ENCODE results near the gene ALG12.

The ALG12 gene

DNA sequence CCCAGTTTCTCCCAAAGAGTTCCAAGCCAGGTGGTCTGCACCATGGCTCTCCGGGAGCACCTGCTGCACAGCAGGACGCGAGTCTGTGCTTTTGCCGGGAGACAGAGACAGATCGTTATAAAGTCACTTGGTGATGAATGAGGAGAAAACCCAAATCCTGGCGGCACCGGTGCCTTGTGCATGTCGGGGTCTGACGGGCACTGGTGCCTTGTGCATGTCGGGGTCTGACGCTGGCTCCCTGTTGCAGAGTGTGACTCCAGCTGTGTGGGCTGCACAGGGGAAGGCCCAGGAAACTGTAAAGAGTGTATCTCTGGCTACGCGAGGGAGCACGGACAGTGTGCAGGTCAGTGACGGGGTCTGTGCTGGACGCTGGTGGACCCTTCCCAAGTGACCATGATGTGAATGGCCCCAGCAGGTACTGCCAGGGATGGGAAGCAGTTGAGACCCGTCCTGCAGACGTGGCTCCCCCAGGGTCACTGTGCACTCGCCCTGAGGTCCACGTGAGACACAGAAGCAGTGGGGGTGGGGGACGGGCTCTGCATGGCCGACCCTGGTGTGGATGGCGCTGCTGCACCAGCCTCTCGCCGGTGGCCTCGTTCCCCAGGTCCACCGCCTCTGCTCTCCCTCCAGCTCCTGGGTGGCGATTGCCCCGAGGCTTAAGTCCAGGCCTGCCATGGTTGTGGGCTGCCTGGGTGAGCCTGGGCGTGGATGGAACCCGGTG lies 6.0 kb upstream of the ALG12 start:
- DNase-seq (ENCODE audit: low spot score in 2 of 2) (no peak), ATAC-seq (ENCODE audit: low read depth) (no peak)
- H3K36me3 Mint-ChIP-seq = no peaks in the 10 kb centered on the region
- no peaks in the 10 kb centered on the region for H3K9me3 Mint-ChIP-seq
- no peaks in the 10 kb centered on the region for H3K27me3 Mint-ChIP-seq
- peak overlapping the region; percentile 98 for H3K27ac Mint-ChIP-seq
- H3K4me1 Mint-ChIP-seq = peaks cover 15% of the 10 kb centered on the region
- peak overlapping the region; percentile 85 for H3K4me3 Mint-ChIP-seq

DNA sequence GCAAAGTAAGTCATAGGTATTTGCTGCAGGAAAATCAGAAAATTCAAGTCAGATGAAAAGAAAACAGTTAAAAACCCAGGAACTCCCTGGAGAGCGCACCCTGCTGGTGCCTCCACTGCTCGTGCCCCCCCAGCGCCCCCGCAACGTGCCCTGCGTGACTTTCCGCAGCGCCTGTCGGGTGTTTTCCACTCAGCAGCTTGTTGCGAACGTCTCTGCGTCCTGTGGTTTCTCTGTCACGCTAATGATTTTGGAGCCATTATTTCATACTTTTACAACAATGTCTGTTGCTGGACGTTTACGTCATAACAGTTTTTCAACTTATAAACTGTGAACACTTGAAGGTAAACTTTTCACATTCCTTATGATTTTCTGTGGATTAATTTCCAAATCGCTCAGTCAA lies 5.2 kb upstream of the ALG12 start:
- peak in 1 of 2 donors; percentile 51 for DNase-seq (ENCODE audit: low spot score in 2 of 2)
- peaks cover 15% of the 10 kb centered on the region for H3K4me1 Mint-ChIP-seq
- H3K36me3 Mint-ChIP-seq = no peaks in the 10 kb centered on the region

DNA sequence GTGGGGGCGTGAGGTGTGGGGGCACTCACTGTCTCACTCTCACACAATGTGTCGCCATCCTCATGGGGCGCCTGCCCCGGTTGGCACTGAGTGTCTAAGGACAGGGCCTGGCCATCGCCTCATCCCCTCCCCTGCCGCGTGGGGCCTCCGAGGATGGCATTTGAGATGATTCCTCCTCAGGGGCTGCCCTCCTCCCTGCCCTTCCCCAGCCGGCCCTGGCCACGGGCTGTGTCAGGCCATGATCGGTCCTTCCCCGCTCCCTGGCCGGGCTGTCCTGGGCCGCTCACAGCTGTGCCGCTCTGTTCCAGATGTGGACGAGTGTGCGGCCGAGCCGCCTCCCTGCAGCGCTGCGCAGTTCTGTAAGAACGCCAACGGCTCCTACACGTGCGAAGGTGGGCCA lies 4.7 kb upstream of the ALG12 start:
- DNase-seq (ENCODE audit: low spot score in 2 of 2) (no peak), ATAC-seq (ENCODE audit: low read depth) (no peak)
- no peaks in the 10 kb centered on the region for H3K36me3 Mint-ChIP-seq
- H3K4me1 Mint-ChIP-seq = peaks cover 15% of the 10 kb centered on the region
- no peak overlapping the region for H3K27ac Mint-ChIP-seq
- no peak overlapping the region for H3K4me3 Mint-ChIP-seq
- no peaks in the 10 kb centered on the region for H3K9me3 Mint-ChIP-seq
- H3K27me3 Mint-ChIP-seq = no peaks in the 10 kb centered on the region

More for the DNA sequence above, 5.2 kb upstream of the ALG12 start:
- peak; percentile 21 for ATAC-seq (ENCODE audit: low read depth)
- Mint-ChIP-seq H3K4me3 (no peak overlapping the region), H3K27me3 (no peaks in the 10 kb centered on the region), H3K27ac (peak overlapping the region; percentile 58), H3K9me3 (no peaks in the 10 kb centered on the region)

DNA sequence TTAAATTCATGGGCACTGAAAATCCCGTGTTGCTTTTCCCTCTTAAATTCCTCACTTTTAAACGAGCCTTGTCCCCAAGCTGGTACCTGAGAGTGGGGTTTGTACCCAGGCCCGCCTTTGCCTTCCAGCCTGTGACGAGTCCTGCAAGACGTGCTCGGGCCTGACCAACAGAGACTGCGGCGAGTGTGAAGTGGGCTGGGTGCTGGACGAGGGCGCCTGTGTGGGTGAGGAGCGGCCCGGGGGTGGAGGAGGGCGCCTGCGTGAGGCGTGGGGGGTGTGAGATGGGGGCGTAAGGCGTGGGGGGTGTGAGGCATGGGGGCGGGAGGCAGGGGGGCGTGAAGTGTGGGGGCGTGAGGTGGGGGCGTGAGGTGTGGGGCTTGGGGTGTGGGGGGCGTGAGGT lies 4.2 kb upstream of the ALG12 start:
- H3K4me3 Mint-ChIP-seq = no peak overlapping the region
- H3K27ac Mint-ChIP-seq = no peak overlapping the region
- no peaks in the 10 kb centered on the region for H3K36me3 Mint-ChIP-seq
- DNase-seq (ENCODE audit: low spot score in 2 of 2) (no peak), ATAC-seq (ENCODE audit: low read depth) (no peak)
- peaks cover 15% of the 10 kb centered on the region for H3K4me1 Mint-ChIP-seq
- no peaks in the 10 kb centered on the region for H3K9me3 Mint-ChIP-seq
- H3K27me3 Mint-ChIP-seq = no peaks in the 10 kb centered on the region

DNA sequence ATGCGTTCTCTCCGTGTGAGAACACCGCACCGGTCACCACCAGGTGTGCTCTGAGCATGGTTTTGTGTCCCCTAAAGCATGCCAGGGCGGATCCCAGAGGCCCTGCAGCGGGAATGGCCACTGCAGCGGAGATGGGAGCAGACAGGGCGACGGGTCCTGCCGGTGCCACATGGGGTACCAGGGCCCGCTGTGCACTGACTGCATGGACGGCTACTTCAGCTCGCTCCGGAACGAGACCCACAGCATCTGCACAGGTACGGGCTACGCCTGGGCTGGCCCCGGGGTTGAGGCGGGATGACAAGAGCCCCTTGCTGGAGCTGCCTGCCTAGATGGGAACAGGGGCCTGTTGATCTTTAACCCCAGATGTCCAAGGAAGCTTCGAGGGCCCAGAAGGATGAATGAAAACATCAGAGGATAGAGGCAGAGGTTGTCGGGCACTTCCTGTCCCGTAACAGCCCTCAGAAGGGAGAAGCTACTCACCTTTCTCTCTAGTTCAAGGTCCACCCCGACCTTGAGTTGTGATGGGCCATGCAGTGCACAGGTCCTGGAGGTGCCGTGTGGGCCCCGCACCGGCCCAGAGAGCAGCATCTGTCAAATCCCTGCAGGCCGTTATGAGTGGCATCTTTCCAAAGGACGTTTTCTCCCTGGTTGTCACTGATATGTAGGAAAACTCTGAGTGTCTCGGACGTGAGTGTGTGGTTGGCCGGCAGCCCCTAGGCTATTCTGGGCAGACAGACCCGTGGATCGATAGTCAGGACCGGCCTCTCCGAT lies 3.5 kb upstream of the ALG12 start:
- no peak overlapping the region for H3K4me3 Mint-ChIP-seq
- H3K4me1 Mint-ChIP-seq = peaks cover 12% of the 10 kb centered on the region
- H3K27me3 Mint-ChIP-seq = no peaks in the 10 kb centered on the region
- no peaks in the 10 kb centered on the region for H3K36me3 Mint-ChIP-seq
- no peak for ATAC-seq (ENCODE audit: low read depth)
- no peaks in the 10 kb centered on the region for H3K9me3 Mint-ChIP-seq
- no peak overlapping the region for H3K27ac Mint-ChIP-seq
- no peak for DNase-seq (ENCODE audit: low spot score in 2 of 2)

DNA sequence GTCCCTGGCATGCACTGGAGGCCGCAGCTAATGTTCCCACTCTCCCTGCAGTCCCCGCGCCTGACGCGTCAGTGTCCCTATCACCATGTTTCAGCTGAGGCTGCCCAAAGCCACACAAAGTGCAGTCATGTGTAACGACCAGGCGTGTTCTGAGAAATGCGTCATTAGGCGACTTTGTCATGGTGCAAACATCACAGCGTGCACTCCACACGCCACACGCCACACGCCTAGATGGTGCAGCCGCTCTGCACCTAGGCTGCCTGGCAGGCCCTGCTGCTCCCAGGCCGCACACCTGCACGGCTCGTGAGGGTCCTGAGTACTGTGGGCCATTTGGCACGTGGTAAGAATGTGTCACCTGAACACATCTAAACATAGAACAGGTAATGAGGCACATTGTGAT lies 2.6 kb upstream of the ALG12 start:
- peaks cover 8% of the 10 kb centered on the region for H3K4me1 Mint-ChIP-seq
- DNase-seq (ENCODE audit: low spot score in 2 of 2) (no peak), ATAC-seq (ENCODE audit: low read depth) (no peak)
- H3K4me3 Mint-ChIP-seq = peak overlapping the region; percentile 29
- H3K27ac Mint-ChIP-seq = no peak overlapping the region
- no peaks in the 10 kb centered on the region for H3K27me3 Mint-ChIP-seq
- no peaks in the 10 kb centered on the region for H3K9me3 Mint-ChIP-seq
- H3K36me3 Mint-ChIP-seq = no peaks in the 10 kb centered on the region

DNA sequence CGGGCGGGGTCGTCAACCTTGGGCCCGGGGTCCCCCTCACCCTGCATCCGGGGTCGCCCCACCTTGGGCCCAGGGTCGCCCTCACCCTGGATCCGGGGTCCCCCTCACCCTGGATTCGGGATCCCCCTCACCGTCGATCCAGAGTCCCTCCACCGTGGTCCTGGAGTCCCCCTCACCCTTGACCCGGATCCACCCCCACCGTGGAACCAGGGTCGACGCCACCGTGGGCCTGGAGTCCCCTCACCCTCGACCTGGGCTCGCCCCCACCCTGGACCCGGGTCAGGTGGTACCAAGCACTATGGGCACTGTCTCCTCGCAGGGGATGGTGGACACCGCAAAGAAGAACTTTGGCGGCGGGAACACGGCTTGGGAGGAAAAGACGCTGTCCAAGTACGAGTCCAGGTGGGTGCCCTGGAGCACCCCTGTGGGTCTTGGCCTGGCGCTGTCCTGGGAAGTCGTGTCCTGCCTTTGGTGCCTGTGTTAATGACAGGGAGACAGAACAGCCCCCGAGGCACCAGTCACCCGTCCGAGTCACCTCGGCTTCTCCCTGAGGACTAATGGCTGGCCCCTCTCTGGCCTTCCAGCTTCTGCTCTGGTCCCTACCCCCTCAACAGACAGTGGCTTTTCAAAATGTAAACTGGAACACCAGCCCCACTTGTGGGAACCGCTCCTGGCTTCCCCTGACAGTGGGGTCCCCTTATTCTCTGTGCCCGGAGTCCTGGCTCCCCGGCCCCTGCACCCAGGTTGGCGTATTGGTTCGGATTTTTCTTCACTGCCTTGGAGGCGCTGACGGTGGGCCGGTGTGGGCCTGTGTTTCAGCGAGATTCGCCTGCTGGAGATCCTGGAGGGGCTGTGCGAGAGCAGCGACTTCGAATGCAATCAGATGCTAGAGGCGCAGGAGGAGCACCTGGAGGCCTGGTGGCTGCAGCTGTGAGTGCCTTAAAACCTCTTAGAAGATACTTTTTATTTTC lies 958 bp upstream of the ALG12 start:
- Mint-ChIP-seq H3K4me1 (no peaks in the 10 kb centered on the region), H3K27me3 (no peaks in the 10 kb centered on the region), H3K36me3 (no peaks in the 10 kb centered on the region), H3K27ac (peak overlapping the region; percentile 63), H3K9me3 (no peaks in the 10 kb centered on the region), H3K4me3 (peak overlapping the region; percentile 69)
- no peak for DNase-seq (ENCODE audit: low spot score in 2 of 2)
- ATAC-seq (ENCODE audit: low read depth) = no peak

DNA sequence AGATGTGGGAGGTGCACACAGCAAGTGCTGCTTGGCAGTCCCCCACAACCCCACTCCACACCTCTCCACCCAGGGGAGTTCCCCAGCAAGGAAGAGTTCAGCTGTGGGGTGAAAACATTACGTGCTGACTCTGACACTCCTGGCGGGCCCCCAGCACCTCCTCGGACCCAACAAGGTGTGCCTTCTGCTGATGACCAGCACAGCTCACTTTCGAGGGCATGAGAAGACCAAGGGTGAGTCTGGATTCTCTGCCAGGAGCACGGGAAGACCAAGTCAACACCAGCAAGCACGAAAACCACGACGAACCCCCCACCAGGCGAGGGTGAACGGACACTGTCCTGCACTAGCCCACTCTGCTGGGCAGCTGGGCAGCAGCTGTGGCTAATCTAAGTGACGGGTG lies 1.4 kb downstream of the ALG12 start:
- DNase-seq (ENCODE audit: low spot score in 2 of 2) = no peak
- ATAC-seq (ENCODE audit: low read depth) = no peak
- H3K9me3 Mint-ChIP-seq = no peaks in the 10 kb centered on the region
- no peak overlapping the region for H3K27ac Mint-ChIP-seq
- H3K27me3 Mint-ChIP-seq = no peaks in the 10 kb centered on the region
- H3K4me3 Mint-ChIP-seq = peak overlapping the region; percentile 83
- H3K4me1 Mint-ChIP-seq = no peaks in the 10 kb centered on the region
- no peaks in the 10 kb centered on the region for H3K36me3 Mint-ChIP-seq

DNA sequence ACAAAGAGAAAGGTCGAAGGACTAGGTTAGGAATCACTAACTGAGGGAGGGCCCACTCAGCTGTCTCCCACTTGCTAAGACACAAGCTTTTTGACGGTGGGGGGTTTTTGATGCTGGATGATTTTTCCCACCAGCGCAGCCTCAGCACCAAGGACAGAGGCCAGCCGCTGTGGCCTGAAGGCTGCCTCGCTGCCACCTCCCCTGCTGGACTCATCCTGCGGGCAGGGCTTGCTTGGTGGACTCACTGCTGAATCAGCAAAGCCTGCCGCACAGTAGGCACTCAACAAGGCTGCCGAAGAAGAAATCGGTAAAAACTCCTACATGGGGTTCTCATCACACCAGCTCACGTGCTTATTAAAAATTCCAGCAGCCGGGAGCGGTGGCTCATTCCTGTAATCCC lies 2.6 kb downstream of the ALG12 start:
- Mint-ChIP-seq H3K27me3 (no peaks in the 10 kb centered on the region), H3K9me3 (no peaks in the 10 kb centered on the region), H3K27ac (no peak overlapping the region), H3K4me3 (no peak overlapping the region), H3K4me1 (no peaks in the 10 kb centered on the region), H3K36me3 (no peaks in the 10 kb centered on the region)
- DNase-seq (ENCODE audit: low spot score in 2 of 2) (no peak), ATAC-seq (ENCODE audit: low read depth) (no peak)

DNA sequence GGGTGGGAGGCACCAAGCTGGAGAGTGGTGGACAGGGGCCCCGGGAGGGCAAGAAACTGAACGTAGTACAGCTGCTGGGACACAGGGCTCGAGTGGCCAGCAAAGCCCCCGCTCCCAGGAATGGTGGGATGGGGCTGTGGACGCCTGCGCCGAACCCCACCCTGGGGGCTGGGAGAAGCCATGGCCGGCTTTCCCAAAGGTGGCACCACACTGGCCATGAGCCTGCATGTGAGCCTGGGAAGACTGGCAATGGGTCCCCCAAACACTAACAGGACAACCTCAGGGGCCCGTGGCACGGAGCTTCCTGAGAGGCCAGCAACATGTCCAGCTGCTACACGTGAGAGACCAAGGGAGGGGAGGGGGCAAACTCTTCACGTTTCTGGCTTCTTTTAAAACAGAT lies 4.0 kb downstream of the ALG12 start:
- no peaks in the 10 kb centered on the region for H3K9me3 Mint-ChIP-seq
- H3K27me3 Mint-ChIP-seq = no peaks in the 10 kb centered on the region
- H3K4me1 Mint-ChIP-seq = no peaks in the 10 kb centered on the region
- no peak for DNase-seq (ENCODE audit: low spot score in 2 of 2)
- no peak overlapping the region for H3K4me3 Mint-ChIP-seq
- H3K36me3 Mint-ChIP-seq = no peaks in the 10 kb centered on the region
- H3K27ac Mint-ChIP-seq = no peak overlapping the region
- no peak for ATAC-seq (ENCODE audit: low read depth)

DNA sequence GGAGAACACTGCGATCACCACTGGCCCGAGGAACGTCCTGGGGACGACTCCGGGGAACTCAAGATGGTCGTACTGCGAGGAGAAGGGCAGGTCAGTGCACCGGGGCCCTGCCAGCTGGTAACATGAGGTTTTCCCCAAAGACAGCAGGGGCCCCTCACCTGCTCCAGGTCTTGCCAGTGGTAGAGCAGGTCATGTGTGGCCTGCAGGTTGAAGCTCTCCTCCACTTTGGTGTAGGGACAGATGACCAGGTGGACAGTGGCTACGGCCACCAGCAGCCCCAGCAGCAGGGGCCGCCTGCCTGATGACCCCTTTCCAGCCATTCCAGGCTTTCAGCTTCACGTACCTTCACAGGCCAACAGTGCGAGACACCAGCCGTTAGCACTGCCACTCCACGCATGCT lies 4.8 kb downstream of the ALG12 start:
- Mint-ChIP-seq H3K4me3 (no peak overlapping the region), H3K9me3 (no peaks in the 10 kb centered on the region), H3K36me3 (no peaks in the 10 kb centered on the region), H3K27ac (no peak overlapping the region), H3K4me1 (no peaks in the 10 kb centered on the region), H3K27me3 (no peaks in the 10 kb centered on the region)
- DNase-seq (ENCODE audit: low spot score in 2 of 2) = no peak
- no peak for ATAC-seq (ENCODE audit: low read depth)

DNA sequence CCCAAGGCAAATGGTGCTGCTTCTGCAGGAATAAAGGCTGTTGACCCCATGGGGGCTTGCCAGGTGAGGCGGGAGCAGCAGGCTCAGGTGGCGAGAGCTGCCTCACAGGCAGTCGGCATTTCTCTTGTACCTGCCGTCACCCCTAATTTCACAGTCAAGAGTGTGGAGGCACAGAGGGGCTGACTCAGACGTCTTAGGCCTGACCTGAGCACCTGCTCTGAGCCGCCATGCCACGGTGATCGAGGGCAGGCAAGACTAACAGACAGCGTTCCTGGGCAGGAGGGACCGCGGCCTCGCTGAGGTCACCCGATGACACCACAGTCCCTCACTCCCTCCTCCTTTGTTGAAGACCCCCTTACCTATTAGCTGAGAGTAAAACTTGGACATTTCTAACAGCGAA lies 5.2 kb downstream of the ALG12 start:
- no peak overlapping the region for H3K4me3 Mint-ChIP-seq
- H3K36me3 Mint-ChIP-seq = no peaks in the 10 kb centered on the region
- no peak overlapping the region for H3K27ac Mint-ChIP-seq
- no peaks in the 10 kb centered on the region for H3K9me3 Mint-ChIP-seq
- H3K4me1 Mint-ChIP-seq = no peaks in the 10 kb centered on the region
- H3K27me3 Mint-ChIP-seq = no peaks in the 10 kb centered on the region
- ATAC-seq (ENCODE audit: low read depth) = no peak
- no peak for DNase-seq (ENCODE audit: low spot score in 2 of 2)

DNA sequence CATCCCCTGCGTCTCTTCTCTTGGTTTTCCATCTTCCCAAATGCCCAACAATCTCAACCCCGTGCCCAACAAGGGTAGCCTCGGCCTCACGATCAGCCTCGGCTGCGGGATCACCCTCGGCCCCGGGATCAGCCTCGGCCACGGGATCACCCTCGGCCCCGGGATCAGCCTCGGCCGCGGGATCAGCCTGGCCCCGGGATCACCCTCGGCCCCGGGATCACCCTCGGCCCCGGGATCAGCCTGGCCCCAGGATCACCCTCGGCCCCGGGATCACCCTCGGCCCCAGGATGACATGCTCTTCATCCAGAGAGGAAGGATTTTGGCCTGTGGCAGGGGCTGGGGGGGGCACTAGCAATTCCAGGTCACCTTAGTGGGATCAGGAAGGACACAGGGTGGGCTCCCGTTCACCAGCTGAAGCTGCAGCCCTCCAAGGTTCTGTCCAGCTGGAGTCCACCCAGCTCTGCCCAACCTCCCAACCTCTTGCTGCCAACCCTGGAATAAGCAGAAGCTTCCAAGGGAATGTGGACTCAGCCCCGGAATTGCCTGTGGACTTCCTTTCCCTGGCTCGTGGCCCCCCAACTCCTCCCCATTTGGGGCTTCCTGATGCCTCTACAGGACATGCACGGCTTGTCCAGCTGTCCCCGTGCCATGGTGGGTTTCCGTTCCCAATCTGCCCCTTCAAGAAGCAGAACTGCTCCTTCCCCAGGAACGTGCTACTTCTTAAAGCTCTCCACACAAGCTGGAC lies 6.2 kb downstream of the ALG12 start:
- Mint-ChIP-seq H3K9me3 (no peaks in the 10 kb centered on the region), H3K27ac (no peak overlapping the region), H3K4me3 (no peak overlapping the region), H3K36me3 (peaks cover 7% of the 10 kb centered on the region), H3K4me1 (peaks cover 3% of the 10 kb centered on the region), H3K27me3 (no peaks in the 10 kb centered on the region)
- ATAC-seq (ENCODE audit: low read depth) (no peak), DNase-seq (ENCODE audit: low spot score in 2 of 2) (no peak)
